IMR-90 (cell line): ENCODE measurements around the gene RFTN1. TPM values are rescaled to one million over a fixed set of nuclear protein-coding genes. Genes with fewer than 3 reads are reported as not detected.

Source experiments
- ATAC-seq: fragments of 200-7000 bp; cut with Tn5 transposase; 2 replicates; pipeline ENCODE4 v1.9.1; 2020; ENCODE audit warnings: low read depth, mild to moderate bottlenecking, moderate library complexity
- BruUV-seq: library from RNA; stranded (reverse); fragments of 400-500 nt; replicated peaks from 2 replicates; lab custom pipeline; 2021; lab: Mats Ljungman, UMichigan
- CTCF ChIA-PET: fragments of 300-600 bp; formaldehyde crosslinking; extraction: SDS; loops from one replicate; lab custom pipeline; 2021; ENCODE audit warnings: antibody characterized with exemption; lab: Yijun Ruan, JAX
- POLR2A ChIA-PET: fragments of 300-600 bp; sonication (Branson Sonifier 250); formaldehyde crosslinking; loops from one replicate; lab custom pipeline; 2022; ENCODE audit warnings: antibody characterized with exemption; ENCODE audit not compliant: unreplicated experiment; lab: Charles Lee
- DNase-seq: peaks from one replicate; pipeline ENCODE4 v3.0.0; 2013
- H2AFZ ChIP-seq: replicated peaks from 2 replicates; pipeline ENCODE3; 2013; ENCODE audit warnings: low read length, mild to moderate bottlenecking; ENCODE audit not compliant: poor library complexity
- H2AK5ac ChIP-seq: 2 replicates; pipeline ENCODE4 v1.6.1; 2013; ENCODE audit warnings: low read depth, low read length, inconsistent platforms
- H2AK9ac ChIP-seq: replicated peaks from 2 replicates; pipeline ENCODE3; 2013; ENCODE audit warnings: mild to moderate bottlenecking, low read depth, low read length, moderate library complexity; ENCODE audit not compliant: poor library complexity
- H2BK120ac ChIP-seq: 2 replicates; pipeline ENCODE4 v1.6.1; 2013; ENCODE audit warnings: low read depth, low read length, inconsistent platforms
- H2BK15ac ChIP-seq: 3 replicates; pipeline ENCODE4 v1.6.1; 2013; ENCODE audit warnings: low read depth, low read length, inconsistent platforms
- H2BK20ac ChIP-seq: 2 replicates; pipeline ENCODE4 v1.6.1; 2013; ENCODE audit warnings: low read depth, mild to moderate bottlenecking, inconsistent platforms, low read length, moderate library complexity
- H2BK5ac ChIP-seq: 2 replicates; pipeline ENCODE4 v1.6.1; 2013; ENCODE audit warnings: mild to moderate bottlenecking, low read depth, low read length, inconsistent platforms; ENCODE audit not compliant: poor library complexity, severe bottlenecking
- H3K14ac ChIP-seq: replicated peaks from 2 replicates; pipeline ENCODE4 v1.6.1; 2013; ENCODE audit warnings: low read depth, low read length, inconsistent platforms
- H3K18ac ChIP-seq: 2 replicates; pipeline ENCODE4 v1.6.1; 2013; ENCODE audit warnings: low read depth, low read length, control low read depth
- H3K23ac ChIP-seq: 2 replicates; pipeline ENCODE4 v1.6.1; 2013; ENCODE audit warnings: low read depth, low read length, inconsistent platforms
- H3K27ac ChIP-seq: 2 replicates; pipeline ENCODE4 v1.5.1; 2013; ENCODE audit warnings: mild to moderate bottlenecking, control low read depth, low read length; ENCODE audit not compliant: insufficient read depth
- H3K27me3 ChIP-seq: 2 replicates; pipeline ENCODE4 v1.6.1; 2013; ENCODE audit warnings: low read length; ENCODE audit not compliant: control insufficient read depth, insufficient read depth
- H3K36me3 ChIP-seq: 2 replicates; pipeline ENCODE4 v1.6.1; 2013; ENCODE audit warnings: low read length, mixed read lengths; ENCODE audit not compliant: control insufficient read depth, insufficient read depth
- H3K4ac ChIP-seq: 2 replicates; pipeline ENCODE4 v1.6.1; 2013; ENCODE audit warnings: low read depth, low read length, inconsistent platforms
- H3K4me1 ChIP-seq: 2 replicates; pipeline ENCODE4 v1.6.1; 2013; ENCODE audit warnings: low read length, mixed read lengths; ENCODE audit not compliant: control insufficient read depth, insufficient read depth
- H3K4me2 ChIP-seq: 2 replicates; pipeline ENCODE4 v1.6.1; 2013; ENCODE audit warnings: low read depth, mild to moderate bottlenecking, control low read depth, low read length, moderate library complexity
- H3K4me3 ChIP-seq: 2 replicates; pipeline ENCODE4 v1.5.1; 2013; ENCODE audit warnings: low read depth, mild to moderate bottlenecking, control low read depth, low read length, moderate library complexity; ENCODE audit not compliant: insufficient read depth
- H3K56ac ChIP-seq: 2 replicates; pipeline ENCODE4 v1.6.1; 2013; ENCODE audit warnings: low read length, inconsistent platforms; ENCODE audit not compliant: insufficient read depth; ENCODE audit errors: extremely low read depth
- H3K79me1 ChIP-seq, 2 experiments: 2 replicates each; pipeline ENCODE4 v1.6.1; 2013; ENCODE audit warnings: low read length in 2 of 2, inconsistent platforms in 1 of 2, low read depth in 1 of 2
- H3K9ac ChIP-seq: 2 replicates; pipeline ENCODE4 v1.6.1; 2013; ENCODE audit warnings: low read depth, low read length, control low read depth
- H3K9me1 ChIP-seq: 2 replicates; pipeline ENCODE4 v1.6.1; 2013; ENCODE audit warnings: low read length, inconsistent platforms; ENCODE audit not compliant: insufficient read depth
- H3K9me3 ChIP-seq: 2 replicates; pipeline ENCODE4 v1.6.1; 2013; ENCODE audit warnings: low read length; ENCODE audit not compliant: control insufficient read depth, insufficient read depth
- H4K20me1 ChIP-seq: 2 replicates; pipeline ENCODE4 v1.6.1; 2013; ENCODE audit warnings: low read length, inconsistent platforms; ENCODE audit not compliant: insufficient read depth
- H4K5ac ChIP-seq: 2 replicates; pipeline ENCODE4 v1.6.1; 2013; ENCODE audit warnings: mild to moderate bottlenecking, low read depth, low read length, control low read depth
- H4K8ac ChIP-seq, 2 experiments: 2 replicates each; pipeline ENCODE4 v1.6.1; 2013; ENCODE audit warnings: low read depth in 2 of 2, low read length in 2 of 2, control low read depth in 1 of 2, inconsistent platforms in 1 of 2
- H4K91ac ChIP-seq: 2 replicates; pipeline ENCODE4 v1.6.1; 2013; ENCODE audit warnings: low read depth, low read length, inconsistent platforms; ENCODE audit not compliant: insufficient read depth
- BHLHE40 ChIP-seq: fragments of 150-350 bp; IDR thresholded peaks from 2 replicates; pipeline ENCODE4 v1.6.1; 2016; ENCODE audit warnings: mild to moderate bottlenecking, low read depth, low read length
- CEBPB ChIP-seq: IDR thresholded peaks from 2 replicates; pipeline ENCODE4 v1.6.1; 2012; ENCODE audit warnings: low read depth, low read length, improper control_type of control experiment
- CHD1 ChIP-seq: IDR thresholded peaks from 2 replicates; pipeline ENCODE4 v1.6.1; 2012; ENCODE audit warnings: low read depth, low read length, improper control_type of control experiment
- ELK1 ChIP-seq: fragments of 150-350 bp; IDR thresholded peaks from 2 replicates; pipeline ENCODE4 v1.6.1; 2016; ENCODE audit warnings: low read depth, mild to moderate bottlenecking, low read length, moderate library complexity, borderline replicate concordance
- MAFK ChIP-seq: IDR thresholded peaks from 2 replicates; pipeline ENCODE4 v1.6.1; 2012; ENCODE audit warnings: low read depth, low read length, improper control_type of control experiment
- MAZ ChIP-seq: IDR thresholded peaks from 2 replicates; pipeline ENCODE4 v1.6.1; 2012; ENCODE audit warnings: low read depth, mild to moderate bottlenecking, low read length, improper control_type of control experiment, moderate library complexity, borderline replicate concordance
- MXI1 ChIP-seq: IDR thresholded peaks from 2 replicates; pipeline ENCODE4 v1.6.1; 2012; ENCODE audit warnings: low read depth, mild to moderate bottlenecking, low read length, moderate library complexity, borderline replicate concordance
- NFE2L2 ChIP-seq: fragments of 150-350 bp; IDR thresholded peaks from 2 replicates; pipeline ENCODE4 v1.6.1; 2016; ENCODE audit warnings: low read depth, mild to moderate bottlenecking, low read length
- POLR2A ChIP-seq: IDR thresholded peaks from 2 replicates; pipeline ENCODE4 v1.6.1; 2012; ENCODE audit warnings: mild to moderate bottlenecking, low read depth, low read length
- RFX5 ChIP-seq: IDR thresholded peaks from 2 replicates; pipeline ENCODE4 v1.8.0; 2012; ENCODE audit warnings: low read depth, mild to moderate bottlenecking, low read length, moderate library complexity
- SMC3 ChIP-seq: fragments of 150-350 bp; IDR thresholded peaks from 2 replicates; pipeline ENCODE4 v1.6.1; 2016; ENCODE audit warnings: low read depth, mild to moderate bottlenecking, antibody characterized with exemption, low read length, moderate library complexity
- WGBS, 2 experiments: methylation state at CpG; one replicate each; pipeline versions ENCODE4 v1.1.5 to v1.1.7; 2013; ENCODE audit warnings: missing lambda C conversion rate in 2 of 2; ENCODE audit not compliant: insufficient read length in 1 of 2; ENCODE audit errors: extremely low coverage in 2 of 2; 5-methylcytosine and 5-hydroxymethylcytosine counted together
- dilution Hi-C: fragments of 300-500 bp; cut with HindIII; formaldehyde crosslinking; loops from one replicate; pipeline ENCODE4 v1.14.3; 2018; ENCODE audit warnings: low sequenced_read_pairs; ENCODE audit not compliant: unreplicated experiment
- in situ Hi-C: fragments of 300-500 bp; cut with MboI; formaldehyde crosslinking; loops from 3 replicates; pipeline ENCODE4 v1.14.3; 2019; ENCODE audit warnings: low sequenced_read_pairs, inconsistent platforms, mixed read lengths
- intact Hi-C: fragments of 100-400 bp; cut with micrococcal nuclease; formaldehyde crosslinking; loops from 2 replicates; pipeline ENCODE4 v1.10.0; 2022
- polyA plus RNA-seq, 3 experiments: library from polyadenylated mRNA; depleted of rRNA; stranded (reverse); fragments of >200 nt; gene quantifications; 2 replicates each; pipeline ENCODE4 v1.2.3, GENCODE V29; 2012; ENCODE audit warnings: low replicate concordance in 1 of 3
- total RNA-seq: library from RNA; depleted of rRNA; stranded (reverse); fragments of >200 nt; gene quantifications from 2 replicates; pipeline ENCODE4 v1.2.3, GENCODE V29; 2012
- TF ChIP-seq, protein P1 (sequence below): conservative IDR thresholded peaks from 2 replicates; pipeline ENCODE4 v1.5.1; 2012; ENCODE audit warnings: mild to moderate bottlenecking, low read depth, low read length, improper control_type of control experiment

The RFTN1 gene
- total and polyA plus RNA-seq, 2 of the 4 experiments (the other 2 are of a cell fraction), result 45.0 to 52.0 TPM

DNA sequence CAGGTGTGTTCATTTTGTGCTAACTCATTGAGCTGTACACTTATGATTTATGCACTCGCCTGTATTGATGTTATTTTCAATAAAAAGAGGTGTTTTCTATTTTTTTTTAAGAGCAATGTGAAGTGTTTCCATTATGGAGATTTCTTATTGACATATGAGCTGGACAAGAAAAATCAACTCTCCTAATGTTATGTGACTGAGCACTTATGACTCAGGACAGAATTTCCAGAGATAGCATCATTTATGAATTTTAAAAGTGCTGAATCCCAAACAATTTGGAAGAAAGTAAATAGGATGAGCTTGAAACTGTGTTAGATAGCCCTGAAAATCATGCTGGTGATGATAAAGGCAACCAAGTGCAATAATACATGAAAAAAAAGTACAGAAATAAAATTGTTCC is 118.9 kb downstream of the RFTN1 start:
- peaks cover 6% of the 10 kb centered on the region; the same call in 1 of the 2 replicates for H4K20me1 ChIP-seq
- H3K4me3 ChIP-seq, result no peak overlapping the region
- H3K14ac ChIP-seq, result no peak overlapping the region
- dilution Hi-C loops, result no loop called here
- no peak overlapping the region for H3K27ac ChIP-seq
- no peak overlapping the region for H3K23ac ChIP-seq
- H3K4ac ChIP-seq, result no peak overlapping the region
- no CpG with 5 or more reads among the region's 1 CpG for WGBS, 2 experiments
- peaks cover 5% of the 10 kb centered on the region; the same call in 1 of the 2 replicates for H3K36me3 ChIP-seq
- H3K4me1 ChIP-seq, result peaks cover 18% of the 10 kb centered on the region
- no peak for ATAC-seq
- no peak overlapping the region for H2BK20ac ChIP-seq
- peaks cover 14% of the 10 kb centered on the region for H3K9me1 ChIP-seq
- TF ChIP-seq SMC3 (no peak), MXI1 (no peak), NFE2L2 (no peak), POLR2A (no peak), ELK1 (no peak), MAFK (no peak), CHD1 (no peak), MAZ (no peak), RFX5 (no peak), BHLHE40 (no peak), CEBPB (no peak)
- TF ChIP-seq, protein P1, sequence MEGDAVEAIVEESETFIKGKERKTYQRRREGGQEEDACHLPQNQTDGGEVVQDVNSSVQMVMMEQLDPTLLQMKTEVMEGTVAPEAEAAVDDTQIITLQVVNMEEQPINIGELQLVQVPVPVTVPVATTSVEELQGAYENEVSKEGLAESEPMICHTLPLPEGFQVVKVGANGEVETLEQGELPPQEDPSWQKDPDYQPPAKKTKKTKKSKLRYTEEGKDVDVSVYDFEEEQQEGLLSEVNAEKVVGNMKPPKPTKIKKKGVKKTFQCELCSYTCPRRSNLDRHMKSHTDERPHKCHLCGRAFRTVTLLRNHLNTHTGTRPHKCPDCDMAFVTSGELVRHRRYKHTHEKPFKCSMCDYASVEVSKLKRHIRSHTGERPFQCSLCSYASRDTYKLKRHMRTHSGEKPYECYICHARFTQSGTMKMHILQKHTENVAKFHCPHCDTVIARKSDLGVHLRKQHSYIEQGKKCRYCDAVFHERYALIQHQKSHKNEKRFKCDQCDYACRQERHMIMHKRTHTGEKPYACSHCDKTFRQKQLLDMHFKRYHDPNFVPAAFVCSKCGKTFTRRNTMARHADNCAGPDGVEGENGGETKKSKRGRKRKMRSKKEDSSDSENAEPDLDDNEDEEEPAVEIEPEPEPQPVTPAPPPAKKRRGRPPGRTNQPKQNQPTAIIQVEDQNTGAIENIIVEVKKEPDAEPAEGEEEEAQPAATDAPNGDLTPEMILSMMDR, result no peak
- intact Hi-C loops, result loop anchor here (5.0 kb wide), 1 partner anchor 77 kb away; no protein-coding TSS in a partner anchor
- POLR2A ChIA-PET, result no interaction called here
- no peaks in the 10 kb centered on the region for H3K9me3 ChIP-seq
- no peak overlapping the region for H3K4me2 ChIP-seq
- no peak overlapping the region for H2BK15ac ChIP-seq
- no peaks in the 10 kb centered on the region for H3K27me3 ChIP-seq
- no peak overlapping the region for H2BK5ac ChIP-seq
- H4K8ac ChIP-seq, result no peak overlapping the region
- no peak overlapping the region for H4K91ac ChIP-seq
- BruUV-seq, result no TSS peak
- no peak overlapping the region for H3K9ac ChIP-seq
- H3K79me1 ChIP-seq, result peaks cover 24 to 53% of the 10 kb centered on the region in 2 experiments
- H3K18ac ChIP-seq, result no peak overlapping the region
- H2AK9ac ChIP-seq, result no peak overlapping the region
- H3K56ac ChIP-seq, result no peak overlapping the region
- DNase-seq, result no peak
- no peak overlapping the region for H2BK120ac ChIP-seq
- no peak overlapping the region for H4K5ac ChIP-seq
- no peak overlapping the region for H2AK5ac ChIP-seq
- in situ Hi-C loops, result no loop called here
- H2AFZ ChIP-seq, result no peak overlapping the region
- CTCF ChIA-PET, result interaction anchor here (0.6 to 1.2 kb wide), 2 partner anchors 104 to 1180 kb away, joined by 3 read pairs; no protein-coding TSS in a partner anchor
